Activated T-cell treated with anti-CD3 and anti-CD28 coated beads, Interleukin-2, amount 50 U/mL, for 4 hours (primary cell): ENCODE measurements around the gene PRMT3. TPM values are rescaled to one million over a fixed set of nuclear protein-coding genes. Genes with fewer than 3 reads are reported as not detected.

Source experiments
- ATAC-seq, 2 donors: fragments of 200-7000 bp; cut with Tn5 transposase; one replicate each; pipeline ENCODE4 v1.10.0; 2021
- DNase-seq: peaks from one replicate; pipeline ENCODE4 v3.0.0-alpha.2; 2020
- H3K27me3 Mint-ChIP-seq: one replicate; pipeline ENCODE4 v1.8.0; 2021; ENCODE audit warnings: low read depth, mixed read lengths
- H3K36me3 Mint-ChIP-seq: one replicate; pipeline ENCODE4 v1.8.0; 2022; ENCODE audit warnings: mixed read lengths; ENCODE audit not compliant: insufficient read depth
- H3K4me1 Mint-ChIP-seq: one replicate; pipeline ENCODE4 v1.8.0; 2021; ENCODE audit warnings: low read depth, mixed read lengths
- H3K4me3 Mint-ChIP-seq: one replicate; pipeline ENCODE4 v1.8.0; 2021; ENCODE audit warnings: mild to moderate bottlenecking, moderate library complexity, mixed read lengths
- H3K9me3 Mint-ChIP-seq: one replicate; pipeline ENCODE4 v1.8.0; 2021; ENCODE audit warnings: mixed read lengths
- total RNA-seq, 3 donors: library from RNA; stranded (reverse); gene quantifications; one replicate each; pipeline ENCODE4 v1.2.1, GENCODE V29; 2021

Gene PRMT3
- total RNA-seq, 3 donors from 2014 or later: 55.5 to 60.2 (median 57.1) TPM

DNA sequence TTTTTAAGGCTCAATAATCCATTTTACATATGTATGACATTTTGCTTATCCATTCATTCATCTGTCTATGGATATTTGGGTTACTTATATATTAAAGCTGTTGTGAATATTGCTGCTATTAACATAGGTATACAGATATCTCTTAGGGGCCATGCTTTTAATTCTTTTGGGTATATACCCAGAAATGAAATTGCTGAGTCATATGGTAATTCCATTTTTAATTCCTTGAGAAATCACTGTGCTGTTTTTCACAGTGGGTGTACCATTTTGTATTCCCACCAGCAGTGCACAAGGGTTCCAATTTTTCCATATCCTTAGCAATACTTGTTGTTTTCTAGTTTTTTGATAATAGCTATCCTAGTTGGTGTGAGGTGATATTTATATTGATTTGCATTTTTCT lies 19.0 kb downstream of the PRMT3 start:
- Mint-ChIP-seq H3K4me1 (no peaks in the 10 kb centered on the region), H3K27me3 (no peaks in the 10 kb centered on the region), H3K4me3 (no peak overlapping the region), H3K36me3 (peaks cover 40% of the 10 kb centered on the region), H3K9me3 (no peaks in the 10 kb centered on the region)
- ATAC-seq: no peak
- no peak for DNase-seq

DNA sequence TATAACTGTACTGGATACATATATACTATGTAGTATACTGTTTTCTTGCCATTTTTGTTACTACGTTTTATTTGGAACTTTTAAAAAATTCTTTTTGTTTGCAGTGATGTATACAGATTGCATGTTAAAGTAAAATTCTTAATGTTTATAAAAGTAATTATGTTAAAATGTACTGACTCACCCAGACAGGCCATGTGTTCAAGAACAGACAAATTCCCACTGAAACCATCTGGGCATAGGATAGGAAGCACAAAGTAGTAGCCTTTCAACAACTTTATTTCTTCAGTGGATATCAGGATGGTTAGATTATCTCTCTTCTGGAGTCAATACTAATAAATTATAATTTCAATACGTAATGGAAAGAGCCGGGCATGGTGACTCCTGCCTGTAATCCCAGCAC lies 19.8 kb downstream of the PRMT3 start:
- H3K36me3 Mint-ChIP-seq: peaks cover 45% of the 10 kb centered on the region
- no peaks in the 10 kb centered on the region for H3K4me1 Mint-ChIP-seq
- no peak for ATAC-seq
- H3K27me3 Mint-ChIP-seq: no peaks in the 10 kb centered on the region
- H3K4me3 Mint-ChIP-seq: no peak overlapping the region
- DNase-seq: no peak
- no peaks in the 10 kb centered on the region for H3K9me3 Mint-ChIP-seq

DNA sequence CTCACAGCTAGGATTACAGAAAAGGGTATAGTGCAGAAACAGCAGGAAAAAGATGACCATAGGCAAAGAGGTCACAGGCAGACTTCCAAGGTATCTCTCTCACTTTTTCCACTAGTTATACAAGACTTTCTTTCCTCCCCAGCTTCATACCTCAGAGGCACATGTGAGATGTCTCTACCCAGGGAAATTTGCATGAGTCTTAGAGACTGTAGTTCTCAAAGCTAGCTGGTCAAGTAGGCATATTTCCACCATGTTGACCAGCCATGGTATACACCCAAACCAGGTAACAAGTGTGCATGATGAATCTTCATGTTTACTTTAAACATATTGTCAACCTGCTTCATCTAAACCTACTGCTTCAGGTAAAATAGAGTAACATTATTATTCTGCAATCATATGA lies 27.9 kb downstream of the PRMT3 start:
- Mint-ChIP-seq H3K4me3 (no peak overlapping the region), H3K9me3 (no peaks in the 10 kb centered on the region), H3K36me3 (peaks cover 47% of the 10 kb centered on the region), H3K4me1 (no peaks in the 10 kb centered on the region), H3K27me3 (no peaks in the 10 kb centered on the region)
- DNase-seq (no peak), ATAC-seq (no peak)

DNA sequence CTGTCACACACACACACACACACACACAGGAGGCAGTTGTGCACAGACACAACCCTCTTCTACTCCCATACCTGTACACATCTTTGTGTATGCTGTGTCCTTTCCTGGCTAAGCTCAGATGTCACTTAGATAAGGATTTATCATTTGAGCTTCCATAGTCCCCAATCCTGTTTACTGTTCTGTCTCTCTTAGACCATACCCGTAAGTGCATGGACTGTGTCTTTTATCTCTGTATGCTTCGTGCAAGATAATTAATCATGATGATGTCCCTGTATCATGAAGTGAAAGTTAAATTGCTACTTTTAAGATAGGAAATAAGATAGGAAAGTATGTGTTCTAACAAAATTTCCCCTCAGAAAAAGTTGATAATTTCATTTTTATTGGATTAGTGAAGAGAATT lies 30.3 kb downstream of the PRMT3 start:
- Mint-ChIP-seq H3K36me3 (peaks cover 46% of the 10 kb centered on the region), H3K4me3 (no peak overlapping the region), H3K9me3 (no peaks in the 10 kb centered on the region), H3K27me3 (no peaks in the 10 kb centered on the region), H3K4me1 (peaks cover 3% of the 10 kb centered on the region)
- ATAC-seq (no peak), DNase-seq (no peak)

DNA sequence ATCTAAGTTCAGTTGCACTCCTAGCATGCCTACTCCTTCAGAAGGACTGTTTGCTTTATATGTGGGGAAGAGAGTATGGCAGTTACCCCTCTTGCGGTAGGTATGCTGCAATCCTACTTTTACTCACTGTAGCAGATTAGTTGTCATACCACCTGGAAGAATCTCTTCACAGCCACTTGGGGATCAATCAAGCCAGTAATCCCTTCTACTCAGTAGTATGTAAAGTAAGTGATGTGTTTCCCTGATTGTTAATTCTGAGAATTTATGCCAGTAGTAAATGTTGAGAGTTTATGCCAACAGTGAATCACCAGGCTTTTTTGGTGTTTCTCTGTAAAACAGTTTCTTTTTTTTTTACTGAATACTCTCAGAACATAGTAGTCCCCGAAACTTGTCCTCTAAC lies 34.4 kb downstream of the PRMT3 start:
- Mint-ChIP-seq H3K27me3 (no peaks in the 10 kb centered on the region), H3K4me3 (no peak overlapping the region), H3K9me3 (no peaks in the 10 kb centered on the region), H3K36me3 (peaks cover 44% of the 10 kb centered on the region), H3K4me1 (peaks cover 3% of the 10 kb centered on the region)
- ATAC-seq (peak in 1 of 2 donors; percentile 10), DNase-seq (no peak)

DNA sequence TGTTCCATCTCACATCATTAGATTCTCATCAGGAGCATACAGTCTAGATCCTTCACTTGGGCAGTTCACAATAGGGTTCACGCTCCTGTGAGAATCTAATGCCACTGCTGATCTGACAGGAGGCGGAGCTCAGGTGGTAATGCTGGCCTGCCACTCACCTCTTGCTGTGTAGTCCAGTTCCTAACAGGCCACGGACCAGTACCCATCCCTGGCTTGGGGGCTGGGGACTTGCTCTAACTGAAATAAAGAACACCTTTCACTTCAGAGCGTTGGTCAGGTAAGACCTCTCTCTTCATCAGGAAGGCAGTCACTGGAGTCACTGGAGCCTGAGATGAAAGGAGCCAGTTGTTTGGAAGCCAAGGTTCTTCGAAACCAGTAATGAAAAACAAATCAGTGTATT lies 41.7 kb downstream of the PRMT3 start:
- Mint-ChIP-seq H3K36me3 (peaks cover 35% of the 10 kb centered on the region), H3K4me1 (no peaks in the 10 kb centered on the region), H3K27me3 (no peaks in the 10 kb centered on the region), H3K4me3 (no peak overlapping the region), H3K9me3 (no peaks in the 10 kb centered on the region)
- DNase-seq (no peak), ATAC-seq (no peak)

DNA sequence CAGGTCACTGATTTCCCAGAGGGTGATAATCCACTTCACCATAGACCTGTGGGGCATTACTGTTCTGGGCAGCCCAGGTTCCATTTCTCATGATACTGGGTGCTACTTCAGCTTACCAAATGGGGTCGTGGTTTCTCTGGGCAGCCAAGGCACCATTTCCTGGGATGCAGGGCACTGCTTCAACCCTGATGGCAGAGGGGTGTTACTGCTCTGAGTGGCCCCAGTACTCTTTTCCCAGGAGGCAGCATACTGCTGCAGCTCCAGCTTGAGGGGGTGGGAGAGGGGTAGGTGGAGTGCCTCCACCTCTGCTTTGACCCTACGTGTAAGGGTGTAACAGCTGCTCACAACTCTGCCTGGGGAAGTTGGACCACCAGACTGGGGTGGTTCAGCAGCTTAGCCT lies 51.1 kb downstream of the PRMT3 start:
- Mint-ChIP-seq H3K4me3 (no peak overlapping the region), H3K4me1 (peaks cover 5% of the 10 kb centered on the region), H3K27me3 (no peaks in the 10 kb centered on the region), H3K9me3 (no peaks in the 10 kb centered on the region), H3K36me3 (peaks cover 29% of the 10 kb centered on the region)
- DNase-seq: no peak
- ATAC-seq: no peak

DNA sequence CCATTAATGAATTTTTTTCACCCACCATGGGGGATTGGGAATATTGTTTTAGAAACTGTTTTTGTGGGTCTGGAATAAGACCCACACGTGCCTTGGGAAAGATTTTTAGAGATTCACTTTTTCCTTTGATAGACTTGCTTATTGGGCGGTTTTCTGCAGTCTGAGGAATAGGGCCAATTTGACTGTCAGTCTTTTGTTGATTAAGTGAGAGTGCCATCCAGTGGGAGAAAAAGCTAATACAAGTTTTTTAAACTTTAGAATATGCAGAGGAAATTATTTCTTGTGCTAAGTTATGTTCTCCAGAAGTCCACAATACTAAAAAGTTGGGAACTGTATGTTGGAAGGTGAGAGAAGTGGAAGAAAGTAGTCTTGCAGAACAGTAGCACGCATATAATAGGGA lies 56.1 kb downstream of the PRMT3 start:
- no peaks in the 10 kb centered on the region for H3K9me3 Mint-ChIP-seq
- no peak for DNase-seq
- no peaks in the 10 kb centered on the region for H3K4me1 Mint-ChIP-seq
- H3K4me3 Mint-ChIP-seq: no peak overlapping the region
- H3K27me3 Mint-ChIP-seq: no peaks in the 10 kb centered on the region
- ATAC-seq: no peak
- H3K36me3 Mint-ChIP-seq: peaks cover 13% of the 10 kb centered on the region

DNA sequence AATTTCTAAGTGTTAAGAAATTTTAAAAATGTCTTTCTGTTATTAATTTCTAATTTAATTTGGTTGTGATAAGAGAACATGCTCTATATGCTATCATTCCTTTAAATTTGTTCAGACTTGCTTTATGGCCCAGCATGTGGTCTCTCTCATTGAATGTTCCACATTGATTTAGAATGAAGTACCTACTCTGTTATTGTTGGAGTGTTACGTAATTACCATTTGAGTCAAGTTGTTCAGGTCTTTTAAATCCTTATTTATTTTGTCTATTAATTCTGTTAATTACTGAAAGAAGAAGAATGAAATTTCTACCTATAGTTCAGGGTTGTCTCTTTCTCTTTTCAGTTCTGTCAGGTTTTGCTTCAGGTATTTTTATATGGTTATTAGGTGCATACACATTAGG lies 57.0 kb downstream of the PRMT3 start:
- Mint-ChIP-seq H3K36me3 (peaks cover 9% of the 10 kb centered on the region), H3K4me3 (no peak overlapping the region), H3K27me3 (no peaks in the 10 kb centered on the region), H3K9me3 (no peaks in the 10 kb centered on the region), H3K4me1 (no peaks in the 10 kb centered on the region)
- DNase-seq (no peak), ATAC-seq (no peak)

DNA sequence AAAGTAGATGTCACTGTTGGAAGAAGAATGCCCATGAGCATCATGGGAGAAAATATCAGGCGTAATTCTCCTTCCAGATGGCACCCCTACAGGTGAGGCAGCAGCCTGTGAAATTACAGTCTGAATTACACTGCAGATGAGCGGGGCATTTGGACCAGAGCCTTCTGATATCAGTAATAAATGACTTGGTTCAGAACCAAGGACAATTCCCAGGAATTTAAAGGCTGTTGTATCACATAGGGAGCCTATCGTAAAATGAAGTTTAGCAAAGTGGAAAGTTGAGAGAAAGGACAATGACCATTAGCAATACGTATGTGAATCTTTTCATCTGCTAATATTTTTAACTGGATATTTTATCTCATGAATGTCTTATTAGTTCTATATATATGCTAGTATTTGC lies 61.3 kb downstream of the PRMT3 start:
- no peaks in the 10 kb centered on the region for H3K9me3 Mint-ChIP-seq
- no peak for DNase-seq
- peaks cover 18% of the 10 kb centered on the region for H3K36me3 Mint-ChIP-seq
- no peaks in the 10 kb centered on the region for H3K27me3 Mint-ChIP-seq
- no peak overlapping the region for H3K4me3 Mint-ChIP-seq
- no peak for ATAC-seq
- H3K4me1 Mint-ChIP-seq: peaks cover 7% of the 10 kb centered on the region

DNA sequence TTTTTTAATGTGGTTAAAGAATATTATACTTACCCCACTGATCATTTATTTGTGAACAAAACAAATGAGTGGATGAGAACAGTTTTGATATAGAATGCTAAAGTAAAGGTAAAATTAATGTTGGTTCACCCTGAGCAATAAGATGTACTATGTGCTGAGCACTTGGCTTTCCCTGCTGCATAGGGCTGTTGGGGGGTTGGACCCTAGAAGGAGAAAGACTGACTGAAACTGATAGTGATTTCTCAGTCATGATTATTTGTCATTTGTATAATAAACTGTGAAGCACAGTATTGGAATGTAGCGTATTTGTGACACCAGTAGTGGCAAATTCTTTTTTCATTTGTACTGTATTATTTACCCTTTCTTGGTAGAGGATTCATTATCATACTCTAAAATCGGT lies 63.3 kb downstream of the PRMT3 start:
- no peak for DNase-seq
- H3K27me3 Mint-ChIP-seq: no peaks in the 10 kb centered on the region
- ATAC-seq: no peak
- H3K4me1 Mint-ChIP-seq: peaks cover 7% of the 10 kb centered on the region
- no peaks in the 10 kb centered on the region for H3K9me3 Mint-ChIP-seq
- peaks cover 25% of the 10 kb centered on the region for H3K36me3 Mint-ChIP-seq
- H3K4me3 Mint-ChIP-seq: no peak overlapping the region

DNA sequence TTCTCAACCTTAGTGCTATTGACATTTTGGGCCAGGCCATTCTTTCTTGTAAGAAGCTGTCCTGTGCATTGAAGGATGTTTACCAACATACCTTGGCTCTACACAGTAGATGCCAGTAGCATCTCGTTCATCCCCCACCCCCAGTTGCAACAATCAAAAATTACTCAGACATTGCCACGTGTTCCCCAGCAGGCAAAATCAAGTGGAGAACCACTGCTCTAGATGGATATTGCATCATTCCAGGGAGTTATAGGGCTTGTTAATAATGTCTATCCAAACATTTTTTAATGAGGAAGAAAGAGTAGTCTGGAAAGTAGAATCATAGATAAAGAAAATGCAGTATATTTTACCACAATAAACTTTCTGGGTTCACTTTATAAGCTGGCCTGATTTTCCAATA lies 64.1 kb downstream of the PRMT3 start:
- Mint-ChIP-seq H3K4me3 (no peak overlapping the region), H3K27me3 (no peaks in the 10 kb centered on the region), H3K4me1 (peaks cover 7% of the 10 kb centered on the region), H3K36me3 (peaks cover 24% of the 10 kb centered on the region), H3K9me3 (no peaks in the 10 kb centered on the region)
- ATAC-seq (no peak), DNase-seq (no peak)

DNA sequence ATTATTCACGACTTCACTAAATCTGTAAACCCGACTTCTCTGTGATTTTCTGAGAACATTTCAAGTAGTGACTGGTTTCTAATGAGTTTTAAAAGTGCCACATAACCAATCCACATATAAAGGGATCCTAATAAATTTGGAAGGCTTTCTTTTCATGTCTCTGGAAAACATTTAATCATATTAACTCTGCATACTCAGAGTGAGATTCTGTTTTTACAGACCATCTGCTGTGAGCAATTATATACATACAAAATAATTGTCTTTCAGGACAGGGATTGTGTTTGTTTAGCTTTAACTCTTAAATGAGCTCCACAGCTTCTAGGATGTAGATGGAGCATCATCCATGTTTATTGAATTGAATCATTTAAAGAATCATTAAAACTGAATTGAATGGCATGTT lies 65.1 kb downstream of the PRMT3 start:
- peaks cover 31% of the 10 kb centered on the region for H3K36me3 Mint-ChIP-seq
- no peaks in the 10 kb centered on the region for H3K9me3 Mint-ChIP-seq
- H3K4me3 Mint-ChIP-seq: no peak overlapping the region
- ATAC-seq: no peak
- no peak for DNase-seq
- peaks cover 7% of the 10 kb centered on the region for H3K4me1 Mint-ChIP-seq
- no peaks in the 10 kb centered on the region for H3K27me3 Mint-ChIP-seq

DNA sequence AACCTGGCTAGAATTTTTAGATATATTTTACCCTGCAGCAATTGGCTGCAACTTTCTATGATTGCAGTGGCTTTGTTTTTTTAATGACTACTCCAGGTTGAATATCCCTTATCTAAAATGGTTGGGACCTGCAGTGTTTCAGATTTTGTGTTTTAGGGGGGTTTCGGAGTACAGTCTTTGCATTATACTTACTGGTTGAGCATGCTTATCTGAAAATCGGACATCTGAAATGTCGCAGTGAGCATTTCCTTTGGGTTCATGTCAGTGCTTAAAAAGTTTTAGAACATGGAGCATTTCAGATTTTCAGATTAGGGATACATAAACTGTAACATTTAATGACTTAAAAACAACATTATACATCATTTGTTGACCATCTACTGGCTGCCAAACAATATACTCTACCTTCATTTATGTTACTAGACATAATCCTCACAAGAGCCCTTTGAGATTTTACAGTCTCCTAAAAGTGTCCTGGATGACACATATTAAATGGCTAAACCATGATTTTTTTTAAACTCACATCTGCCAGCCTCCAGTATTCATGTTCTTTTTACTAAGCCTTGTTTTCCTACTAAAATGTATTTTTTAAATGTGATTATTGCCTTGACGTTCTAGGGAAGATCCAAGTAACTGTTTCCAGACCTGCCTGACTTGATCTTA lies 66.3 kb downstream of the PRMT3 start:
- H3K27me3 Mint-ChIP-seq: no peaks in the 10 kb centered on the region
- no peak overlapping the region for H3K4me3 Mint-ChIP-seq
- DNase-seq: no peak
- ATAC-seq: no peak
- H3K4me1 Mint-ChIP-seq: peaks cover 7% of the 10 kb centered on the region
- peaks cover 32% of the 10 kb centered on the region for H3K36me3 Mint-ChIP-seq
- no peaks in the 10 kb centered on the region for H3K9me3 Mint-ChIP-seq

DNA sequence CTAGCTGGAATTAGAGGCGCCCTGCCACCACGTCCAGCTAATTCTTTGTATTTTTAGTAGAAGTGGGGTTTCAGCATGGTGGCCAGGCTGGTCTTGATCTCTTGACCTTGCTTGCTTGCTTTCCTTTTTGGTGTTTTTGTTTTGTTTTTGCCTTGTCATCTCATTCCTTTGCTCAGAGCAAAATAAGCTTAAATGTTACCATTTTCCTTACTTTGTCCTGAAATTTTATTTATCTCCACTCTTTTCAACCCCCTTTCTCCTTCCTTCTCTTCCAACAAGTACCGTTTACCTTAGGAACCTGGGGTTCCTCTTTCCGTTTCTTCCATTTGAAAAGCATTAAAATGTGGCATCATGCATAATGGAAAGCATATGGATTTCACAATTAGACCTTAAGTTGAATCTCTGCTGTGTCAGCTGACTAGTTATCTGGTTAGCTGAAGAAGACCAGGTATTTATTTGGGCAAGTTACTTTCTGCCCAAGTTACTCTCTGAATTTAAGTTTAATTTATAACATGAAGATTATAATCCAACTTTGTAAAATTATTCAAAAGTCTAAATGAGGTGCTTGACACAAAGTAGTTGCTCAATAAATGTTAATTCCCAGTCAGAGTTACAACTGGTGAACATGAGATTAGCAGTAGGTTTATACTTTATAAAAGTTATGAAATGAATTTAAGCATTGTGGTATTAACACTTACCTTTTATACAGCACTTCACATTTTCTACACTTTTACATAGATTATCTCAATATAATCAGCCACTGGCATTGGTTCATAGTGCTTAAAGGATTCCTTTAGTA lies 69.7 kb downstream of the PRMT3 start:
- DNase-seq (no peak), ATAC-seq (no peak)
- Mint-ChIP-seq H3K4me1 (no peaks in the 10 kb centered on the region), H3K9me3 (no peaks in the 10 kb centered on the region), H3K27me3 (no peaks in the 10 kb centered on the region), H3K36me3 (peaks cover 36% of the 10 kb centered on the region), H3K4me3 (no peak overlapping the region)
